Measurements from ENCODE around the gene ARL4C. TPM values are rescaled to one million over a fixed set of nuclear protein-coding genes. Genes with fewer than 3 reads are reported as not detected.
A peak's percentile ranks its signal among the peaks of the same experiment; 100 is the strongest.

Gene ARL4C
- total and polyA plus RNA-seq, 4 donors, result 1.4 to 2.8 (median 2.1) TPM

DNA sequence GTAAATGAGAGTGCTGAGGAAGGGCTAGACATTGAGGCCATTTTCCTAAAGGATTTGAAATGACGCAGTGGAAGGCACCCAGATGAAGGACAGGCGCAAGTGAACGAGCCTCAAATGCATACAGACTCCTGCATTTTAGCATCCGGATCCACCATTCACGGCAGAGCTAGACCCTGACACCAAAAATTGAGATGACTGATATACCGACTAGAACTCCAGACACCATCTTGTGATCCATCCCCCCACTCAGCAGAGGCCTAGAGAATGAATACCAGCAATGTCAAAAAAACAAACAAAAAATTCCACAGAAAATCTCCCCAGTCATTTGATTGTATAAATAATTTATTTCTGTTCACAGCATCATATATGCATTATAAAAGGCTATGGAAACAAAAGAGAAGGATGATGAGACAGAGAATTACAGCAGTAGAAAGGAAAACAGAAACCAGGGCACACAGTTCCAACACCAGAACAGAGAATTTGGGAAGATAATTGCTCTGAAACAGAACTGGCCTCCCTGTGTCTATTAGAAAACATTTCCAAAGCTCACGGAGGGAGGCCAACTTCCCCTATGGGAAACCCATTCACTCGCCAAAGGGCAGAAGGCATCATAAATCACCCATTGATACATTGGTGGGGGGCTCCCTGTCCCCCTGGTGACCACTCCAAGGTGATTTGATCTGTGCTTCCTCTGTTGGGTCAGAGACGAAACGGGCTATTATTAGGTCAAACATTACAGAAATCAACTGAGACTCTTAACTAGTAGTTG lies 4.0 kb downstream of the ARL4C start:
- TF ChIP-seq FOXA2 (IDR thresholded peaks at IDR 0.05) (no peak), REST (IDR thresholded peaks at IDR 0.05) (no peak), NR2F2 (IDR thresholded peaks at IDR 0.05) (no peak), HNF4G (IDR thresholded peaks at IDR 0.05) (no peak), YY1 (IDR thresholded peaks at IDR 0.05) (no peak), GABPA (IDR thresholded peaks at IDR 0.05 in 1 of 2, conservative IDR thresholded peaks at IDR 0.05 in 1 of 2) (no peak), RXRA (IDR thresholded peaks at IDR 0.05) (no peak), TAF1 (conservative IDR thresholded peaks at IDR 0.05) (no peak), RAD21 (IDR thresholded peaks at IDR 0.05) (no peak), JUND (IDR thresholded peaks at IDR 0.05) (no peak), EGR1 (IDR thresholded peaks at IDR 0.05; ENCODE audit: low read depth in 2 of 2) (no peak), SP1 (IDR thresholded peaks at IDR 0.05) (no peak)
- TF ChIP-seq, protein P1, sequence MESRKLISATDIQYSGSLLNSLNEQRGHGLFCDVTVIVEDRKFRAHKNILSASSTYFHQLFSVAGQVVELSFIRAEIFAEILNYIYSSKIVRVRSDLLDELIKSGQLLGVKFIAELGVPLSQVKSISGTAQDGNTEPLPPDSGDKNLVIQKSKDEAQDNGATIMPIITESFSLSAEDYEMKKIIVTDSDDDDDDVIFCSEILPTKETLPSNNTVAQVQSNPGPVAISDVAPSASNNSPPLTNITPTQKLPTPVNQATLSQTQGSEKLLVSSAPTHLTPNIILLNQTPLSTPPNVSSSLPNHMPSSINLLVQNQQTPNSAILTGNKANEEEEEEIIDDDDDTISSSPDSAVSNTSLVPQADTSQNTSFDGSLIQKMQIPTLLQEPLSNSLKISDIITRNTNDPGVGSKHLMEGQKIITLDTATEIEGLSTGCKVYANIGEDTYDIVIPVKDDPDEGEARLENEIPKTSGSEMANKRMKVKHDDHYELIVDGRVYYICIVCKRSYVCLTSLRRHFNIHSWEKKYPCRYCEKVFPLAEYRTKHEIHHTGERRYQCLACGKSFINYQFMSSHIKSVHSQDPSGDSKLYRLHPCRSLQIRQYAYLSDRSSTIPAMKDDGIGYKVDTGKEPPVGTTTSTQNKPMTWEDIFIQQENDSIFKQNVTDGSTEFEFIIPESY (IDR thresholded peaks at IDR 0.05), result no peak
- Histone ChIP-seq H3K4me1 (ENCODE audit: control insufficient read depth in 4 of 4, insufficient read depth in 4 of 4, low read length in 3 of 4) (peaks cover 3 to 13% (median 12%) of the 10 kb centered on the region in 4 donors), H3K27me3 (ENCODE audit: control insufficient read depth in 4 of 4, insufficient read depth in 4 of 4, low read length in 3 of 4) (no peaks in the 10 kb centered on the region), H3K4me3 (ENCODE audit: low read depth in 1 of 3, low read length in 3 of 3) (no peak overlapping the region), H3K36me3 (ENCODE audit: control insufficient read depth in 4 of 4, insufficient read depth in 3 of 4, low read depth in 1 of 4, low read length in 3 of 4) (no peaks in the 10 kb centered on the region), H3K9me3 (ENCODE audit: control insufficient read depth in 4 of 4, low read length in 3 of 4) (no peaks in the 10 kb centered on the region), H3K9ac (ENCODE audit: low read depth in 1 of 2, low read length in 2 of 2) (peak overlapping the region in 1 of 2 donors; percentile 85), H3K27ac (ENCODE audit: low read depth in 1 of 2, low read length in 2 of 2) (no peak overlapping the region)
- no peak for DNase-seq (ENCODE audit: low spot score)
- 90% methylated on average over 10 of the region's 10 CpGs for WGBS

GRCh38 chr2:234491897-234492296 lies 5.0 kb downstream of the ARL4C start:
- no peaks in the 10 kb centered on the region for H3K36me3 ChIP-seq (ENCODE audit: control insufficient read depth in 4 of 4, insufficient read depth in 3 of 4, low read depth in 1 of 4, low read length in 3 of 4)
- no peaks in the 10 kb centered on the region for H3K9me3 ChIP-seq (ENCODE audit: control insufficient read depth in 4 of 4, low read length in 3 of 4)
- H3K27me3 ChIP-seq (ENCODE audit: control insufficient read depth in 4 of 4, insufficient read depth in 4 of 4, low read length in 3 of 4), result no peaks in the 10 kb centered on the region
- H3K4me3 ChIP-seq (ENCODE audit: low read depth in 1 of 3, low read length in 3 of 3), result no peak overlapping the region
- H3K27ac ChIP-seq (ENCODE audit: low read depth in 1 of 2, low read length in 2 of 2), result no peak overlapping the region
- H3K9ac ChIP-seq (ENCODE audit: low read depth in 1 of 2, low read length in 2 of 2), result no peak overlapping the region
- peaks cover 3 to 13% (median 11%) of the 10 kb centered on the region in 4 donors for H3K4me1 ChIP-seq (ENCODE audit: control insufficient read depth in 4 of 4, insufficient read depth in 4 of 4, low read length in 3 of 4)
- 92% methylated on average over 5 of the region's 5 CpGs for WGBS
- no peak for DNase-seq (ENCODE audit: low spot score)
- TF ChIP-seq FOXA2 (IDR thresholded peaks at IDR 0.05) (no peak), ATF3 (IDR thresholded peaks at IDR 0.05) (no peak), EGR1 (IDR thresholded peaks at IDR 0.05; ENCODE audit: low read depth in 2 of 2) (no peak)

Measured in liver (tissue), 9 donors.